ENCODE results near the gene THSD4.

Gene THSD4

GRCh38 chr15:71691458-71692417 is 576.5 kb downstream of the THSD4 start:
- H3K27ac ChIP-seq = no peak overlapping the region
- H4K20me1 ChIP-seq = no peaks in the 10 kb centered on the region
- no peaks in the 10 kb centered on the region for H3K36me3 ChIP-seq
- no peak overlapping the region for H3K9ac ChIP-seq
- no peak for TF ChIP-seq Cebpa-rat (IDR thresholded peaks at IDR 0.05)
- peaks cover 3% of the 10 kb centered on the region; the same call in 1 of the 2 replicates for H3K4me1 ChIP-seq
- no peaks in the 10 kb centered on the region for H3K27me3 ChIP-seq
- H3K9me3 ChIP-seq = peaks cover 9% of the 10 kb centered on the region
- H3K4me3 ChIP-seq = no peak overlapping the region
- no peak overlapping the region for H3K4me2 ChIP-seq

- TF ChIP-seq Cebpa-rat (IDR thresholded peaks at IDR 0.05) = no peak
- Histone ChIP-seq H3K9ac (no peak overlapping the region), H3K4me1 (no peaks in the 10 kb centered on the region), H3K27ac (no peak overlapping the region), H3K36me3 (no peaks in the 10 kb centered on the region), H3K4me3 (no peak overlapping the region), H3K4me2 (no peak overlapping the region), H3K27me3 (no peaks in the 10 kb centered on the region), H3K9me3 (no peaks in the 10 kb centered on the region), H4K20me1 (no peaks in the 10 kb centered on the region)
These were observed 582.0 kb downstream of the THSD4 start for GRCh38 chr15:71697236-71697635.

DNA sequence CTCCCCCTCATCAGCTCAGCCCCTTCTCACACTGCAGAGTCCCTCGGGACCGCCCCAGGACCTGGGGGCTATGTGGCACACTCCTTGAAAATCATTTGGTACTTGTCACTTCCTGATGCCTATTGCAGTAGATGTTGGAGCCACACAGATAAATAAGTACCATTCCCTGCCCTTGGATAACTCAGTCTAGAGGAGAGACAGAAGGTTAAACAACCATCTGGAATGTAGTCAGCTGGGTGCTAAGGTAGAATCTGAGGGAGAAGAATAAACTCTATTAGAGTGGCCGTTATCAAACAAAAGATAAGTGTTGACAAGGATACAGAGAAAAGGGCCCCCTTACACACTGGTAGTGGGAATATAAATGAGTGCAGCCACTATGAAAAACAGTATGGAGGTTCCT is 582.8 kb downstream of the THSD4 start:
- Histone ChIP-seq H3K4me1 (no peaks in the 10 kb centered on the region), H3K4me3 (no peak overlapping the region), H3K27ac (no peak overlapping the region), H3K9me3 (no peaks in the 10 kb centered on the region), H4K20me1 (no peaks in the 10 kb centered on the region), H3K27me3 (no peaks in the 10 kb centered on the region), H3K36me3 (no peaks in the 10 kb centered on the region), H3K9ac (no peak overlapping the region), H3K4me2 (no peak overlapping the region)
- TF ChIP-seq Cebpa-rat (IDR thresholded peaks at IDR 0.05) = no peak

- TF ChIP-seq Cebpa-rat (IDR thresholded peaks at IDR 0.05) = no peak
- Histone ChIP-seq H3K9me3 (no peaks in the 10 kb centered on the region), H3K27ac (no peak overlapping the region), H3K4me1 (no peaks in the 10 kb centered on the region), H3K36me3 (no peaks in the 10 kb centered on the region), H3K27me3 (no peaks in the 10 kb centered on the region), H4K20me1 (no peaks in the 10 kb centered on the region), H3K4me2 (no peak overlapping the region), H3K4me3 (no peak overlapping the region), H3K9ac (no peak overlapping the region)
These were observed 583.5 kb downstream of the THSD4 start for GRCh38 chr15:71698742-71699141.

DNA sequence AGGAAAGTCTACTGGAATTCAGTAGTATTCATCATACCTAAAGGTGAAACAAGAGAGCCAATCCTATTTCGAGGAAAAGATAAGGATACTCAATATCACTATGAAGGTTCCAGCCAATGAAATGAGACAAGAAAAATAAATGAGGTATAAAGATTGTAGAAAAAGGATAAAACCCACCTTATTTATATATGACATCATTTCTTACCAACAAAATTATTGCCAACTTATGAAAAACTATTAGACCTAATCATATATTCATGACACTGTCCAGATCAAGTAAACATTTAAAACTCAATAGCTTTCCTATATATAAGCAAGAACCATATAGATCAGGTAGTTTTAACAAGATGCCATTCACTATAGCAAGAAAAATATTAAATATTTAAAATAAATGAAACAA is 584.7 kb downstream of the THSD4 start:
- Histone ChIP-seq H4K20me1 (no peaks in the 10 kb centered on the region), H3K36me3 (no peaks in the 10 kb centered on the region), H3K9me3 (no peaks in the 10 kb centered on the region), H3K27me3 (no peaks in the 10 kb centered on the region), H3K9ac (no peak overlapping the region), H3K4me3 (no peak overlapping the region), H3K4me1 (no peaks in the 10 kb centered on the region), H3K4me2 (no peak overlapping the region), H3K27ac (no peak overlapping the region)
- no peak for TF ChIP-seq Cebpa-rat (IDR thresholded peaks at IDR 0.05)

GRCh38 chr15:71701808-71702207 is 586.5 kb downstream of the THSD4 start:
- Histone ChIP-seq H4K20me1 (no peaks in the 10 kb centered on the region), H3K9me3 (no peaks in the 10 kb centered on the region), H3K9ac (no peak overlapping the region), H3K4me3 (no peak overlapping the region), H3K4me2 (no peak overlapping the region), H3K27ac (no peak overlapping the region), H3K36me3 (no peaks in the 10 kb centered on the region), H3K4me1 (no peaks in the 10 kb centered on the region), H3K27me3 (no peaks in the 10 kb centered on the region)
- TF ChIP-seq Cebpa-rat (IDR thresholded peaks at IDR 0.05) = no peak

DNA sequence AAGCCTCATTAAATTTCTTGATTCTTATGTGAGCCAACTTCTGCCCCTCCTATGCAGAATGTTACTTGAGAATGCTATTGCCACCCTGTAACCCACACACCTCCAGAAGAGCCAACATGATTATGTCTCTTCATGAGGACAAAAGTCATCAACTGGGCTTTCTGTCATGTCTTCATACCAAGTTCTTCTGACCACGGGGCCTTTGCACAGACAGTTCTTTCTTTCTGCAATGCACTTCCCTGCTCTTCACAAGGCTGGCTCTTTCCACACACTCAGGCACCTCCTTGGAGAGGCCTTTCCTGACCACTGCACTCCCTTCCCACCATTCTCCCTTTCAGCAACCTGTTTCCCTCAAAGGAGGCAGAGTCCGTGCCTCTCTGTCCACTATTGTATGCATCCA is 587.2 kb downstream of the THSD4 start:
- Histone ChIP-seq H3K9me3 (no peaks in the 10 kb centered on the region), H3K4me3 (no peak overlapping the region), H3K36me3 (no peaks in the 10 kb centered on the region), H3K4me1 (no peaks in the 10 kb centered on the region), H4K20me1 (no peaks in the 10 kb centered on the region), H3K4me2 (no peak overlapping the region), H3K27me3 (no peaks in the 10 kb centered on the region), H3K9ac (no peak overlapping the region), H3K27ac (no peak overlapping the region)
- TF ChIP-seq Cebpa-rat (IDR thresholded peaks at IDR 0.05) = no peak

GRCh38 chr15:71705151-71705550 is 589.9 kb downstream of the THSD4 start:
- Histone ChIP-seq H3K27me3 (no peaks in the 10 kb centered on the region), H3K36me3 (no peaks in the 10 kb centered on the region), H3K4me2 (no peak overlapping the region), H3K27ac (no peak overlapping the region), H3K4me3 (no peak overlapping the region), H3K4me1 (no peaks in the 10 kb centered on the region), H3K9ac (no peak overlapping the region), H4K20me1 (no peaks in the 10 kb centered on the region), H3K9me3 (no peaks in the 10 kb centered on the region)
- TF ChIP-seq Cebpa-rat (IDR thresholded peaks at IDR 0.05) = no peak

DNA sequence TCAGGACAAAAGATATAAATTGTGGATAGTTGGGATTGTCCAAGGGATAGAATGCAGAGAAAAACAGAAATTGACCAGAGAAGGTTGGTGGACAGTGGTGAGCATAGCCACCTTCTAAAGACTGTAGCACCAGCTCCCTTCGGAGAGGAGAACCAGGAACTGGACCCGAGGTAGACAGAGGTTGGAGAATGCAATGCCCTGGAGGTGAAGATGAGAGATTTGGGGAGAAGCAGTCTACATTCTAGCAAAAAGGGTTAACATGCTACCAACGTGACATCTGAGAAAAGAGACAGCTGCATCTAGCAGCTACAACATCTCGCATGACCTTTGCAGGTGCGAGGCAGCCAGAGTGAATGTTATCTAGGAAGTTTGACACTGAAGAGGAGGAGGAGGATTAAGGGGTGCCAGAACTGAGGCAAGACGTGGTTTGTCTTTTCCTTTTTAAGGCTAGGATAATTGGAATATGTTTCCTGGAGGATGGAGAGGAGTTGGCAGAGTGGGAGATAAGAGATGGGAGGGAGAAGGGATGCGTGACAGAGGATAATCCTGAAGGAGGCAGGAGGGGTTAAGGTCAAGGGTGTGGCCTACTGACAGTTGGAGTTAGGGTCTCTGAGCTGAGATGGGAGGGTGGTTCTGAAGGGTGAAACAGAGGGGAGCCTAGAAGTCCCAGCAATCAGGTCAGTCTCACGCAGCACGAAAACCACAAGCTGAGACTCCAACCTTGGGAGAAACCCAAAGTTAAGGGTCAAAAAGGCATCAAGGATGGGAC is 591.4 kb downstream of the THSD4 start:
- Histone ChIP-seq H3K4me3 (no peak overlapping the region), H3K9ac (no peak overlapping the region), H3K4me1 (no peaks in the 10 kb centered on the region), H3K36me3 (no peaks in the 10 kb centered on the region), H3K4me2 (no peak overlapping the region), H3K9me3 (no peaks in the 10 kb centered on the region), H3K27ac (no peak overlapping the region), H3K27me3 (no peaks in the 10 kb centered on the region), H4K20me1 (no peaks in the 10 kb centered on the region)
- TF ChIP-seq Cebpa-rat (IDR thresholded peaks at IDR 0.05) = no peak

Data from BLaER1 (cell line).